Measurements from ENCODE around the gene C2CD4A.

C2CD4A gene

GRCh38 chr15:62108411-62108810, 41.6 kb downstream of the C2CD4A start:
- POLR2A ChIA-PET: no interaction called here
- no peak for TF ChIP-seq CTCF (IDR thresholded peaks at IDR 0.05; ENCODE audit: insufficient read depth, low read length, missing control alignments)
- CTCF ChIA-PET: interaction anchor here (1.0 to 1.9 kb wide), 3 partner anchors 10 to 125 kb away, joined by 3 to 6 read pairs (median 5); no protein-coding TSS in a partner anchor

GRCh38 chr15:62109437-62109836, 42.7 kb downstream of the C2CD4A start:
- DNase-seq (ENCODE audit: low read depth, low spot score): no peak
- CTCF ChIA-PET: no interaction called here

More at GRCh38 chr15:62108411-62108810, 41.6 kb downstream of the C2CD4A start:
- DNase-seq (ENCODE audit: low read depth, low spot score): no peak
- no peak overlapping the region for H3K4me3 ChIP-seq (ENCODE audit: low read depth, low read length)

GRCh38 chr15:62109982-62110851, 43.4 kb downstream of the C2CD4A start:
- DNase-seq (ENCODE audit: low read depth, low spot score): no peak
- POLR2A ChIA-PET: no interaction called here
- CTCF ChIA-PET: interaction anchor here (0.9 kb wide), 1 partner anchor 11 kb away, joined by 3 read pairs; no protein-coding TSS in a partner anchor

More at GRCh38 chr15:62109437-62109836, 42.7 kb downstream of the C2CD4A start:
- TF ChIP-seq CTCF (IDR thresholded peaks at IDR 0.05; ENCODE audit: insufficient read depth, low read length, missing control alignments): no peak
- POLR2A ChIA-PET: no interaction called here
- H3K4me3 ChIP-seq (ENCODE audit: low read depth, low read length): no peak overlapping the region

DNA sequence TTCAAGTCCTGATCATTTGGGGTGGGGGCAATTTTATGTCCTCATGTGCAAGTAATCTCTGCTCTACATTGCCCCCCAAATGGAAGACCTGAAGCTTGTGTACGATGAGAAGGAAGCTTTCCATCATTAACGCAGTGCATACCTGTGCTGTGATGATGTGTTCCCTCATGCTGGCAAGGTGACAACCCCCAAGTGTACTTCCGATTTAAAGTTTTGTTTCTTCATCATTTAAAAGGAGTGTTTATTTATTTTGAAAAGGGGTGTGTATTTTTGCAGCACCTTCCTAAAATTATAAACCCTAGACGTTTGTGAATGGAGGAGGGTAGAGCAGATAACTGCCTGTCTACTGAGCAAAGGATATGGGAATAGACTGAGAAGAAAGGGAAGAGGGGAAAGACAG, 45.3 kb downstream of the C2CD4A start:
- CTCF ChIA-PET: interaction anchor here (1.6 kb wide), 1 partner anchor 13 kb away, joined by 7 read pairs; no protein-coding TSS in a partner anchor
- no peak overlapping the region for H3K4me3 ChIP-seq (ENCODE audit: low read depth, low read length)
- DNase-seq (ENCODE audit: low read depth, low spot score): no peak
- POLR2A ChIA-PET: no interaction called here
- no peak for TF ChIP-seq CTCF (IDR thresholded peaks at IDR 0.05; ENCODE audit: insufficient read depth, low read length, missing control alignments)

More at GRCh38 chr15:62109982-62110851, 43.4 kb downstream of the C2CD4A start:
- no peak for TF ChIP-seq CTCF (IDR thresholded peaks at IDR 0.05; ENCODE audit: insufficient read depth, low read length, missing control alignments)
- no peak overlapping the region for H3K4me3 ChIP-seq (ENCODE audit: low read depth, low read length)

DNA sequence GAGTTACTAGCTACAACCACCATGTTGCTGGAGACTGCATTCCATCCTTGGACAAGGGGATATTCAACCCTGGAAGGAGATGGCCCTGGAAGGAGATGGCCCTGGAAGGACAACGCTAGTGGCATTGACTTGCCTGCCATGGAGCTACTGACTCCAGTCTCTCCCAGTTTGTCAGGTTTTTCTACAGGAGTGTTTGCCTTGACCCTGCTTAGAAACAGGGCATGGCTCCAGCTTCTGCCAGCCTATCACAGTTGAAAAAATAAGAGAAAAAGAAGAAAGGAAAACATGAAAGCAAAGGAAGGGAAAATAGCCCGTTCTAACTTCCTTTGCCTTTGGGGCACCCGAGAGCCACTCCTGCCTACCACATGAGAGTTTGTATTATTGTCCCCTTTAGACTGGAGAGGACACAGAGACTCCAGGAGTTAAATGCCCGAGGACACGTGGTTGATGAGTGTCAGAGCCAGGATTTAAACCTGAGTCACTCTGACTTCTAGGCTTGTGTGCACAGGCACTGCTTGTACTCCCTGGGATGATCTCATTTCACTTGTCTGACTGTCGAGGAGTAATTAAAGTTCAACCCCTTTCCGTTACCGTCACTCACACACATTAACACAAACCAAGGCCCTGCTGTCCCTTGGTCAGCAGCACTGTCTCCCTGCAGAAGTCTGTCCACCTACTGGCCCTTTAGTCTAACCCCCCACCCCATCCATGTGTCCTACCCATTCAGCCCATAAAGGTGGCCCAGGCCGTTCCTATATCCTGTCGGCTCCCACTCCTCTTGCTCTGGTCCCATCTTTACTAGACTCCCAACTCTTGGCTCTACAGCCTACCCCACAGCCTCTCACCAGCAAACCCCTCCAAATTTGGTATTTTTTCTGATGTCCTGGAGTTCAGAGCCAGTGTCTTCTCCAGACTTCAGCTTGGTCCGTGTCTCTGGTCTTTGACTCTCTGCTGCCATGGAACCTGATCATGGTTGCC, 46.1 kb downstream of the C2CD4A start:
- CTCF ChIA-PET: interaction anchor here (1.6 kb wide), 1 partner anchor 12 kb away, joined by 7 read pairs; no protein-coding TSS in a partner anchor
- POLR2A ChIA-PET: no interaction called here
- no peak for TF ChIP-seq CTCF (IDR thresholded peaks at IDR 0.05; ENCODE audit: insufficient read depth, low read length, missing control alignments)
- peak; percentile 64 for DNase-seq (ENCODE audit: low read depth, low spot score)
- no peak overlapping the region for H3K4me3 ChIP-seq (ENCODE audit: low read depth, low read length)

Measured in AG04449 (cell line).